DMS114 treated with DMSO at 0.1 percent for 48 hours (cell line): ENCODE data around the gene IFITM1.
"Not testable (repeated sequence)": the region's sequence is repeated elsewhere in the genome, so short reads cannot be mapped to it uniquely, and the experiment has no call there.

ENCODE experiments used
- DNase-seq: peaks from one replicate; lab custom pipeline; 2025; ENCODE audit not compliant: unreplicated experiment; lab: John Stamatoyannopoulos, UW

The IFITM1 gene

GRCh38 chr11:340539-341512, 27.0 kb downstream of the IFITM1 start:
- no peak for DNase-seq

GRCh38 chr11:342328-342727, 28.5 kb downstream of the IFITM1 start:
- no peak for DNase-seq

GRCh38 chr11:344836-345578, 31.2 kb downstream of the IFITM1 start:
- no peak for DNase-seq

- DNase-seq, result no peak
These were observed 32.7 kb downstream of the IFITM1 start for GRCh38 chr11:346529-346928.

GRCh38 chr11:349270-349954, 35.6 kb downstream of the IFITM1 start:
- DNase-seq, result not testable (repeated sequence)

GRCh38 chr11:350033-350722, 36.3 kb downstream of the IFITM1 start:
- DNase-seq, result not testable (repeated sequence)

- no peak for DNase-seq
These were observed 36.9 kb downstream of the IFITM1 start for GRCh38 chr11:350723-351255.

- no peak for DNase-seq
These were observed 37.6 kb downstream of the IFITM1 start for GRCh38 chr11:351411-351810.

- DNase-seq, result no peak
These were observed 38.7 kb downstream of the IFITM1 start for GRCh38 chr11:352456-353031.

- DNase-seq, result no peak
These were observed 39.5 kb downstream of the IFITM1 start for GRCh38 chr11:353179-353873.

GRCh38 chr11:355581-356458, 42.0 kb downstream of the IFITM1 start:
- DNase-seq, result peak; percentile 21

- no peak for DNase-seq
These were observed 42.8 kb downstream of the IFITM1 start for GRCh38 chr11:356610-357009.

- DNase-seq, result no peak
These were observed 43.7 kb downstream of the IFITM1 start for GRCh38 chr11:357582-357981.

GRCh38 chr11:358129-358800, 44.4 kb downstream of the IFITM1 start:
- DNase-seq, result no peak

GRCh38 chr11:359181-359714, 45.4 kb downstream of the IFITM1 start:
- no peak for DNase-seq

- DNase-seq, result no peak
These were observed 46.8 kb downstream of the IFITM1 start for GRCh38 chr11:360326-361280.
